HG02571 (cell line): ENCODE data around the gene LRRC75A.
"Not testable (repeated sequence)": the region's sequence is repeated elsewhere in the genome, so short reads cannot be mapped to it uniquely, and the experiment has no call there.

Experiments used
- ATAC-seq: cut with Tn5 transposase; IDR thresholded peaks from one replicate; pipeline ENCODE4 v1.9.1; 2021; ENCODE audit warnings: mild to moderate bottlenecking, moderate library complexity; ENCODE audit not compliant: unreplicated experiment

The LRRC75A gene

GRCh38 chr17:16415031-16415924, 76.7 kb downstream of the LRRC75A start, which contains the start of gene TRPV2:
Gene TRPV2 (plus strand): TSS chr17:16415571. CDS start chr17:16417669, 2,098 bp downstream.
- ATAC-seq, result no peak

GRCh38 chr17:16407911-16408588, 83.9 kb downstream of the LRRC75A start:
- ATAC-seq, result peak; percentile 82

GRCh38 chr17:16406742-16407674, 85.0 kb downstream of the LRRC75A start:
- no peak for ATAC-seq

DNA sequence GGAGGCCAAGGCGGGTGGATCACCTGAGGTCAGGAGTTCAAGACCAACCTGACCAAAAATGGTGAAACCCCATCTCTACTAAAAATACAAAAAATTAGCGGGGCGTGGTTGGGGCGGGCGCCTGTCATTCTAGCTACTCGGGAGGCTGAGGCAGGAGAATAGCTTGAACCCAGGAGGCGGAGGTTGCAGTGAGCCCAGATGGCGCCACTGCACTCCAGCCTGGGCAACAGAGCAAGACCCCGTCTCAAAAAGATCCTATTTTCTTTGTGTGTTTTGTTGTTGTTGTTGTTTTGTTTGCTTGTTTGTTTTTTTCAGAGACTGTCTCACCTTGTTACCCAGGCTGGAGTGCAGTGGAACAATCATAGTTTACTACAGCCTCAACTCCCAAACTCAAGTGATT, 88.1 kb downstream of the LRRC75A start:
- ATAC-seq, result not testable (repeated sequence)

GRCh38 chr17:16398270-16399267, 93.4 kb downstream of the LRRC75A start:
- ATAC-seq, result peak; percentile 74

GRCh38 chr17:16396693-16397092, 95.3 kb downstream of the LRRC75A start:
- not testable (repeated sequence) for ATAC-seq

GRCh38 chr17:16395887-16396286, 96.1 kb downstream of the LRRC75A start:
- ATAC-seq, result not testable (repeated sequence)

DNA sequence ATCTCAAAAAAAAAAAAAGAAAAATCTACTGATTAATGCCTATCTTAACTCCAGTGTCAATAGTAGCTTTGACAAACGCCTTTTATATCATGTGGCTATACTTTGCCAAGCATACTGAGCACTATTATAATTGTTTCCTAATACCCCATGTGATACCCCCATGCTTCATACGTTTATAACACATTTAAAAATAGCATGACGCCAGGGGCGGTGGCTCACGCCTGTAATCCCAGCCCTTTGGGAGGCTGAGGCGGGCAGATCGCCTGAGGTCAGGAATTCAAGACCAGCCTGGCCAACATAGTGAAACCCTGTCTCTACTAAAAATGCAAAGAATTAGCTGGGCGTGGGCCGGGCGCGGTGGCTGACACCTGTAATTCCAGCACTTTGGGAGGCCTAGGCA, 99.5 kb downstream of the LRRC75A start:
- not testable (repeated sequence) for ATAC-seq
